ENCODE data around the gene ZNF467.

GRCh38 chr7:149720372-149721083, 52.9 kb downstream of the ZNF467 start:
- no peak for TF ChIP-seq CTCF (IDR thresholded peaks at IDR 0.05)
- TF ChIP-seq EZH2 (IDR thresholded peaks at IDR 0.05; ENCODE audit: borderline replicate concordance, insufficient read depth, low read depth, low read length, poor library complexity, severe bottlenecking): no peak

Data from B cell (primary cell).